Measurements from ENCODE around the gene ENOX1.
"Not testable (repeated sequence)": the region's sequence is repeated elsewhere in the genome, so short reads cannot be mapped to it uniquely, and the experiment has no call there.

ENOX1 gene

GRCh38 chr13:43373400-43373799, 413.4 kb downstream of the ENOX1 start:
- no peak for DNase-seq

- DNase-seq = no peak
Measured at GRCh38 chr13:43370842-43371241, 415.9 kb downstream of the ENOX1 start.

- DNase-seq = no peak
Measured at GRCh38 chr13:43369319-43369718, 417.5 kb downstream of the ENOX1 start.

- no peak for DNase-seq
Measured at GRCh38 chr13:43368003-43368402, 418.8 kb downstream of the ENOX1 start.

- DNase-seq = no peak
Measured at GRCh38 chr13:43365039-43365344, 421.8 kb downstream of the ENOX1 start.

- no peak for DNase-seq
Measured at GRCh38 chr13:43364210-43365038, 422.3 kb downstream of the ENOX1 start.

GRCh38 chr13:43363156-43363953, 423.4 kb downstream of the ENOX1 start:
- DNase-seq = no peak

- no peak for DNase-seq
Measured at GRCh38 chr13:43362556-43362955, 424.2 kb downstream of the ENOX1 start.

GRCh38 chr13:43360892-43361610, 425.7 kb downstream of the ENOX1 start:
- no peak for DNase-seq

- no peak for DNase-seq
Measured at GRCh38 chr13:43360171-43360570, 426.6 kb downstream of the ENOX1 start.

- DNase-seq = no peak
Measured at GRCh38 chr13:43359536-43359935, 427.2 kb downstream of the ENOX1 start.

GRCh38 chr13:43357564-43357963, 429.2 kb downstream of the ENOX1 start:
- no peak for DNase-seq

- DNase-seq = no peak
Measured at GRCh38 chr13:43356567-43356966, 430.2 kb downstream of the ENOX1 start.

GRCh38 chr13:43355774-43356173, 431.0 kb downstream of the ENOX1 start:
- DNase-seq = no peak

- no peak for DNase-seq
Measured at GRCh38 chr13:43354153-43354945, 432.4 kb downstream of the ENOX1 start.

- no peak for DNase-seq
Measured at GRCh38 chr13:43353631-43354030, 433.1 kb downstream of the ENOX1 start.

- not testable (repeated sequence) for DNase-seq
Measured at GRCh38 chr13:43351612-43352011, 435.2 kb downstream of the ENOX1 start.

- no peak for DNase-seq
Measured at GRCh38 chr13:43348397-43348796, 438.4 kb downstream of the ENOX1 start.

- DNase-seq = no peak
Measured at GRCh38 chr13:43347877-43348276, 438.9 kb downstream of the ENOX1 start.

GRCh38 chr13:43346427-43346826, 440.3 kb downstream of the ENOX1 start:
- DNase-seq = no peak

GRCh38 chr13:43343645-43344044, 443.1 kb downstream of the ENOX1 start:
- DNase-seq = no peak

GRCh38 chr13:43339805-43340550, 446.8 kb downstream of the ENOX1 start:
- no peak for DNase-seq
